OCI-LY1 (cell line): ENCODE data around the gene ACO2.

Experiments
- H2AFZ ChIP-seq: fragments of 200-600 bp; sonication (generic), shearing (Covaris generic); 2 replicates; pipeline ENCODE4 v1.6.0; 2014; ENCODE audit warnings: antibody characterized with exemption, mild to moderate bottlenecking, low read length
- H3F3A ChIP-seq: fragments of 200-600 bp; sonication (generic), shearing (Covaris generic); 2 replicates; pipeline ENCODE4 v1.6.0; 2014; ENCODE audit warnings: mild to moderate bottlenecking, antibody characterized with exemption, low read length, moderate library complexity; ENCODE audit not compliant: insufficient read depth
- H3K27ac ChIP-seq: fragments of 200-600 bp; sonication (generic); 2 replicates; pipeline ENCODE4 v1.5.1; 2014; ENCODE audit warnings: low read length, mixed run types, mild to moderate bottlenecking, low read depth; ENCODE audit not compliant: poor library complexity, severe bottlenecking
- H3K27me3 ChIP-seq: fragments of 200-600 bp; sonication (generic); 2 replicates; pipeline ENCODE4 v1.6.0; 2014; ENCODE audit warnings: antibody characterized with exemption, mild to moderate bottlenecking, low read length, moderate library complexity; ENCODE audit not compliant: insufficient read depth
- H3K36me3 ChIP-seq: fragments of 200-600 bp; sonication (generic); 2 replicates; pipeline ENCODE4 v1.6.1; 2014; ENCODE audit warnings: mild to moderate bottlenecking, antibody characterized with exemption, low read length, moderate library complexity, mixed read lengths; ENCODE audit not compliant: insufficient read depth
- H3K4me1 ChIP-seq: fragments of 200-600 bp; sonication (generic); 2 replicates; pipeline ENCODE4 v1.5.1; 2014; ENCODE audit warnings: mild to moderate bottlenecking, low read length, moderate library complexity; ENCODE audit not compliant: insufficient read depth, severe bottlenecking
- H3K4me2 ChIP-seq: fragments of 200-600 bp; sonication (generic), shearing (Covaris generic); 2 replicates; pipeline ENCODE4 v1.6.1; 2014; ENCODE audit warnings: low read length
- H3K4me3 ChIP-seq: fragments of 200-600 bp; sonication (generic); 2 replicates; pipeline ENCODE4 v1.5.1; 2014; ENCODE audit warnings: low read length, low read depth, mild to moderate bottlenecking, mixed read lengths; ENCODE audit not compliant: poor library complexity, severe bottlenecking
- H3K79me2 ChIP-seq: fragments of 200-600 bp; shearing (Covaris generic); 2 replicates; pipeline ENCODE4 v1.6.1; 2016; ENCODE audit warnings: mixed run types, low read length, mixed read lengths; ENCODE audit not compliant: insufficient read depth
- H3K9ac ChIP-seq: fragments of 200-600 bp; sonication (generic), shearing (Covaris generic); 2 replicates; pipeline ENCODE4 v1.6.1; 2014; ENCODE audit warnings: mild to moderate bottlenecking, low read length, mixed read lengths
- H3K9me2 ChIP-seq: fragments of 200-600 bp; sonication (generic), shearing (Covaris generic); 2 replicates; pipeline ENCODE4 v1.6.1; 2014; ENCODE audit warnings: low read depth, mild to moderate bottlenecking, low read length, mixed read lengths
- H3K9me3 ChIP-seq: fragments of 200-600 bp; shearing (Covaris generic); 2 replicates; pipeline ENCODE4 v1.6.1; 2014; ENCODE audit warnings: low read length, mixed read lengths
- H4K20me1 ChIP-seq: fragments of 200-600 bp; sonication (generic), shearing (Covaris generic); 2 replicates; pipeline ENCODE4 v1.6.0; 2016; ENCODE audit warnings: mild to moderate bottlenecking, low read length; ENCODE audit not compliant: insufficient read depth
- EZH2 ChIP-seq: fragments of 200-600 bp; sonication (generic), shearing (Covaris generic); IDR thresholded peaks from 2 replicates; pipeline ENCODE4 v1.8.0; 2017; ENCODE audit warnings: borderline replicate concordance, mixed run types, mild to moderate bottlenecking, antibody characterized with exemption, low read length, moderate library complexity, mixed read lengths
- TF ChIP-seq, protein P1 (sequence below): fragments of 200-600 bp; sonication (generic), shearing (Covaris generic); IDR thresholded peaks from 2 replicates; pipeline ENCODE4 v1.5.1; 2017; ENCODE audit warnings: mild to moderate bottlenecking, antibody characterized with exemption, low read length, moderate library complexity, mixed read lengths

ACO2 gene

DNA sequence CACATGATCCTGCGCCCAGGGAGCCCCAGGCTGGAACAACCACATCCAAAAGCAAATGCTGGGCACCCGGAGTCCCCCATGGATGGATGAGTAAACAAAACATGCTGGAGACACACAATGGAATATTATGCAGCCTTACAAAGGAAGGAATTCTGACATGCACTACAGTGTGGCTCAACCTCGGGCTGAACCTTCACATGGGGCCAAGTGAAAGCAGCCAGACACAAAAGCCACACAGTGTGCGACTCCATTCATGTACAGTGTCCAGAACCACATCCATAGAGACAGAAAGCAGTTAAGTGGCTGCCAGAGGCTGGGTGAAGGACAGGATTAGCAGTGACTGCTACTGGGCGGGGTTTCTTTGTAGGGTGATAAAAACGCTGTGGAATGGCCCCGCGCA lies 65.3 kb downstream of the ACO2 start:
- H3K4me2 ChIP-seq: no peak overlapping the region
- no peaks in the 10 kb centered on the region for H3K9me3 ChIP-seq
- H3K9ac ChIP-seq: no peak overlapping the region
- no peaks in the 10 kb centered on the region for H3F3A ChIP-seq
- no peak for TF ChIP-seq EZH2
- TF ChIP-seq, protein P1, sequence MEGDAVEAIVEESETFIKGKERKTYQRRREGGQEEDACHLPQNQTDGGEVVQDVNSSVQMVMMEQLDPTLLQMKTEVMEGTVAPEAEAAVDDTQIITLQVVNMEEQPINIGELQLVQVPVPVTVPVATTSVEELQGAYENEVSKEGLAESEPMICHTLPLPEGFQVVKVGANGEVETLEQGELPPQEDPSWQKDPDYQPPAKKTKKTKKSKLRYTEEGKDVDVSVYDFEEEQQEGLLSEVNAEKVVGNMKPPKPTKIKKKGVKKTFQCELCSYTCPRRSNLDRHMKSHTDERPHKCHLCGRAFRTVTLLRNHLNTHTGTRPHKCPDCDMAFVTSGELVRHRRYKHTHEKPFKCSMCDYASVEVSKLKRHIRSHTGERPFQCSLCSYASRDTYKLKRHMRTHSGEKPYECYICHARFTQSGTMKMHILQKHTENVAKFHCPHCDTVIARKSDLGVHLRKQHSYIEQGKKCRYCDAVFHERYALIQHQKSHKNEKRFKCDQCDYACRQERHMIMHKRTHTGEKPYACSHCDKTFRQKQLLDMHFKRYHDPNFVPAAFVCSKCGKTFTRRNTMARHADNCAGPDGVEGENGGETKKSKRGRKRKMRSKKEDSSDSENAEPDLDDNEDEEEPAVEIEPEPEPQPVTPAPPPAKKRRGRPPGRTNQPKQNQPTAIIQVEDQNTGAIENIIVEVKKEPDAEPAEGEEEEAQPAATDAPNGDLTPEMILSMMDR: no peak
- no peak overlapping the region for H3K4me3 ChIP-seq
- no peaks in the 10 kb centered on the region for H3K79me2 ChIP-seq
- H3K9me2 ChIP-seq: no peaks in the 10 kb centered on the region
- H4K20me1 ChIP-seq: no peaks in the 10 kb centered on the region
- H2AFZ ChIP-seq: no peak overlapping the region
- no peaks in the 10 kb centered on the region for H3K27me3 ChIP-seq
- peaks cover 71% of the 10 kb centered on the region for H3K36me3 ChIP-seq
- no peak overlapping the region for H3K27ac ChIP-seq
- no peaks in the 10 kb centered on the region for H3K4me1 ChIP-seq

DNA sequence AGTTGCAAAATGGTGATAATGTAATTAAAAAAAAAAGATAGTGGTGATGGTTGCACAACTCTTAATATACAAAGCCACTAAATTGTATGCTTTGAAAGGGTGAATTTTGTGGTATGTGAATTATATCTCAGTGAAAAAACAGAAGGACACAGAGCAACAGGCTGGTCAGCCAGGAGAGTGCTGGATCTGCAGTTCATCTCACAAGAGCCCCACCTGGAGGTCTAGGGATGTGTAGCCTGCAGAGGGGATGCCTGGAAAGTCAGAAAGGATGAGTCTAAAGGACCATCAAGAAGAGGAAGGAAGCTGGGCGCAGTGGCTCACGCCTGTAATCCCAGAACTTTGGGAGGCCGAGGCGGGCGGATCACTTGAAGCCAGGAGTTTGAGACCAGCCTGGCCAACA lies 66.3 kb downstream of the ACO2 start:
- H3K4me2 ChIP-seq: no peak overlapping the region
- no peak overlapping the region for H2AFZ ChIP-seq
- H3K9me3 ChIP-seq: no peaks in the 10 kb centered on the region
- H3K4me1 ChIP-seq: no peaks in the 10 kb centered on the region
- peaks cover 71% of the 10 kb centered on the region for H3K36me3 ChIP-seq
- H3K9ac ChIP-seq: no peak overlapping the region
- no peaks in the 10 kb centered on the region for H3K9me2 ChIP-seq
- TF ChIP-seq, protein P1: no peak
- no peak for TF ChIP-seq EZH2
- H3K27me3 ChIP-seq: no peaks in the 10 kb centered on the region
- H3K27ac ChIP-seq: no peak overlapping the region
- H3F3A ChIP-seq: no peaks in the 10 kb centered on the region
- H3K4me3 ChIP-seq: no peak overlapping the region
- no peaks in the 10 kb centered on the region for H4K20me1 ChIP-seq
- no peaks in the 10 kb centered on the region for H3K79me2 ChIP-seq

DNA sequence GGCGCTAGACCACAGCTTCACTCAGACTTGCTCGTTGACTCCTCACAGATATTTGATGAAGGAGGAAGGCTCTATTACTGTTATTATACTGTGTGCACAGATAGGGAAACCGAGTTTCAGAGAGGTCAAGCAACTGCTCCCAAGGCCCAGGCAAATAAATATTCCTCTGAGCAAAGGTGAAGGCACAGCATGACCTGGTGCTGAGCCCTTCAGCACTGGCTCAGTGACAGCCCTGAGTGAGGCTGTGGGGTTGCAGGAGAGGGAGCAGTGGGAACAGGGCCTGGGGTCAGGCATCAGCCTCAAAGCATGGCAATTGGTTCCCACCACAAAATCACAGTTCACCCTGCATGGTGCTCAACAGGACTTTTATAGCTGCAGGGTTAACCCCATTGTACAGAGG lies 68.3 kb downstream of the ACO2 start:
- Histone ChIP-seq H2AFZ (no peak overlapping the region), H3K27me3 (no peaks in the 10 kb centered on the region), H3K9me3 (no peaks in the 10 kb centered on the region), H3K36me3 (peaks cover 52% of the 10 kb centered on the region), H4K20me1 (no peaks in the 10 kb centered on the region), H3K4me2 (no peak overlapping the region), H3K27ac (no peak overlapping the region), H3K4me1 (peaks cover 14% of the 10 kb centered on the region), H3F3A (no peaks in the 10 kb centered on the region), H3K9ac (no peak overlapping the region), H3K4me3 (no peak overlapping the region), H3K79me2 (peaks cover 6% of the 10 kb centered on the region; the same call in 1 of the 2 replicates), H3K9me2 (no peaks in the 10 kb centered on the region)
- TF ChIP-seq, protein P1: no peak
